ENCODE results near the gene ABCC4. TPM values are rescaled to one million over a fixed set of nuclear protein-coding genes. Genes with fewer than 3 reads are reported as not detected.

ABCC4 gene
- total RNA-seq, 6 experiments from 2014 or later: 24.7 to 28.4 (median 26.0) TPM

- Mint-ChIP-seq H3K36me3 (ENCODE audit: low read depth) (peaks cover 34% of the 10 kb centered on the region), H3K4me3 (peak overlapping the region; percentile 78), H3K4me1 (ENCODE audit: low read depth) (peaks cover 69% of the 10 kb centered on the region), H3K9me3 (peaks cover 4% of the 10 kb centered on the region; the same call in 1 of the 2 replicates), H3K27me3 (ENCODE audit: insufficient read depth) (no peaks in the 10 kb centered on the region), H3K27ac (peak overlapping the region; percentile 97)
- DNase-seq: peak; percentile 92
- TF ChIP-seq, protein P1, sequence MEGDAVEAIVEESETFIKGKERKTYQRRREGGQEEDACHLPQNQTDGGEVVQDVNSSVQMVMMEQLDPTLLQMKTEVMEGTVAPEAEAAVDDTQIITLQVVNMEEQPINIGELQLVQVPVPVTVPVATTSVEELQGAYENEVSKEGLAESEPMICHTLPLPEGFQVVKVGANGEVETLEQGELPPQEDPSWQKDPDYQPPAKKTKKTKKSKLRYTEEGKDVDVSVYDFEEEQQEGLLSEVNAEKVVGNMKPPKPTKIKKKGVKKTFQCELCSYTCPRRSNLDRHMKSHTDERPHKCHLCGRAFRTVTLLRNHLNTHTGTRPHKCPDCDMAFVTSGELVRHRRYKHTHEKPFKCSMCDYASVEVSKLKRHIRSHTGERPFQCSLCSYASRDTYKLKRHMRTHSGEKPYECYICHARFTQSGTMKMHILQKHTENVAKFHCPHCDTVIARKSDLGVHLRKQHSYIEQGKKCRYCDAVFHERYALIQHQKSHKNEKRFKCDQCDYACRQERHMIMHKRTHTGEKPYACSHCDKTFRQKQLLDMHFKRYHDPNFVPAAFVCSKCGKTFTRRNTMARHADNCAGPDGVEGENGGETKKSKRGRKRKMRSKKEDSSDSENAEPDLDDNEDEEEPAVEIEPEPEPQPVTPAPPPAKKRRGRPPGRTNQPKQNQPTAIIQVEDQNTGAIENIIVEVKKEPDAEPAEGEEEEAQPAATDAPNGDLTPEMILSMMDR (IDR thresholded peaks at IDR 0.05): no peak
These were observed 33.4 kb downstream of the ABCC4 start for GRCh38 chr13:95267662-95268342.

DNA sequence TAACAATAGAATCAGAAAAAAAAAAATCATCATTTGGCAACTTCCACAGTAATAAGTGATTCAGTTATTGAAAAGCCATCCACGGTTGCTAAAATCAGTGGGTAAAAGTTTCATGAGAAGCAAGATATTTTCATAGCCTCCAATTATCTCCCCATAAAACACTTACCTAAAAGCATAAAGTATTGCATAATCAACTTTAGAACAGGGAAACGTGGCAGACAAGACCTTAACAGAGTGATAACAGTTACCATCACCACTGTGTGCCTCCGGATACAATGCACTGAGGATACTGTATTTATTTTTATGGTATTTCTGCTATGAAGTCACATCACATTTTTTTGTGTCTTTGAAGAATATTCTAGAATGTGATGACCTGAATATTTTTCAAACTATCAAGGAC is 37.0 kb downstream of the ABCC4 start:
- Mint-ChIP-seq H3K27me3 (ENCODE audit: insufficient read depth) (no peaks in the 10 kb centered on the region), H3K4me3 (no peak overlapping the region), H3K9me3 (peaks cover 4% of the 10 kb centered on the region; the same call in 1 of the 2 replicates), H3K36me3 (ENCODE audit: low read depth) (peaks cover 39% of the 10 kb centered on the region), H3K27ac (no peak overlapping the region; the same call in 1 of the 2 replicates), H3K4me1 (ENCODE audit: low read depth) (peaks cover 47% of the 10 kb centered on the region)
- DNase-seq: no peak
- TF ChIP-seq, protein P1 (IDR thresholded peaks at IDR 0.05): no peak

GRCh38 chr13:95262837-95263384 is 38.3 kb downstream of the ABCC4 start:
- Mint-ChIP-seq H3K27ac (no peak overlapping the region), H3K4me1 (ENCODE audit: low read depth) (peaks cover 36% of the 10 kb centered on the region)

DNA sequence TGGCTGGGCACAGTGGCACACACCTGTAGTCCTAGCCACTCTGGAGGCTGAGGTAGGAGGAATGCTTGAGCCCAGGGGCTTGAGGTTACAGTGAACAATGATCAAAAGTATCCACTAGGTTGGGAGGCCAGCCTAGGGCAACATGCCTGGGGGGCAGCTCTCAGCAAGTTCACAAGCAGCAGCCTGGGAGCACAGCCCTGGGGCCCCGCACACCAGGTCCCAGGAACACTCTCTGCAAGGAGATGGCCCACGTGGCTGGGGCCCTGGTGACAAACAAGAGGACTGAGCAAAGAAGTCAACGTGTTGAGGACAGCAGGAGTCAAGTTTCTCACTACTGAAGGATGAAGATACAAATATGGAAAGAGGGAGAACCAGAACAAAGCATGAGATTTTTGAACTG is 39.3 kb downstream of the ABCC4 start:
- TF ChIP-seq, protein P1 (IDR thresholded peaks at IDR 0.05): no peak
- Mint-ChIP-seq H3K27me3 (ENCODE audit: insufficient read depth) (no peaks in the 10 kb centered on the region), H3K27ac (no peak overlapping the region), H3K36me3 (ENCODE audit: low read depth) (peaks cover 54% of the 10 kb centered on the region), H3K4me3 (no peak overlapping the region), H3K9me3 (no peaks in the 10 kb centered on the region), H3K4me1 (ENCODE audit: low read depth) (peaks cover 34% of the 10 kb centered on the region)
- DNase-seq: no peak

More at GRCh38 chr13:95262837-95263384, 38.3 kb downstream of the ABCC4 start:
- Mint-ChIP-seq H3K27me3 (ENCODE audit: insufficient read depth) (no peaks in the 10 kb centered on the region), H3K4me3 (no peak overlapping the region), H3K9me3 (peaks cover 4% of the 10 kb centered on the region; the same call in 1 of the 2 replicates), H3K36me3 (ENCODE audit: low read depth) (peaks cover 52% of the 10 kb centered on the region)
- TF ChIP-seq, protein P1 (IDR thresholded peaks at IDR 0.05): no peak
- DNase-seq: no peak

DNA sequence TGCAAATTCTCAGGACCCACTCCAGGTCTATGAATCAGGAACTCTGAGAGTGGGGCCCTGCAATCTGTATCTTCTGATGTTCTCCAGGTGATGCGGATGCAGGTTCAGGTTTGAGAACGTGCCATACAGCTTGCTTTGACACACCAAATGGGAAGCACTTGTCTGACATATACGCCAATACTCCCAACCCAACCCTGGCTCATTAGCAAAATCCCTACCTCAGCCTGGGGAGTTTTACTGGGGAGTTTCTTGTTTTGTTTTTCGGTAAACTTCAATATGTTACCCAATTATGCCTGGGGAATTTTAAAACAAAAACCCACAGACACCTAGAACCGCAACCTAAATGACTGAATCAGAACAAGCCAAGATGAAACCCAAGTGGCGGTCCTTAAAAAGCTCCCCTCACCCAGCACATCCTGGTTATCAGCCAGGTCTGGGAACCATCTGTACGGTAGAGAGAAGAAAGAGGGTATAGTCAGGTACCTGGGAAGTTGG is 41.2 kb downstream of the ABCC4 start:
- peaks cover 45% of the 10 kb centered on the region for H3K4me1 Mint-ChIP-seq (ENCODE audit: low read depth)
- no peak overlapping the region for H3K4me3 Mint-ChIP-seq
- TF ChIP-seq, protein P1 (IDR thresholded peaks at IDR 0.05): no peak
- H3K27me3 Mint-ChIP-seq (ENCODE audit: insufficient read depth): no peaks in the 10 kb centered on the region
- no peak overlapping the region for H3K27ac Mint-ChIP-seq
- H3K9me3 Mint-ChIP-seq: no peaks in the 10 kb centered on the region
- no peak for DNase-seq
- H3K36me3 Mint-ChIP-seq (ENCODE audit: low read depth): peaks cover 50% of the 10 kb centered on the region

Measured in HFFc6 (cell line).